GM11168 (cell line): ENCODE data around the gene GRIN2C.

ENCODE experiments used
- in situ Hi-C: fragments of 300-500 bp; cut with MboI; formaldehyde crosslinking; loops from one replicate; pipeline ENCODE4 v1.12.0; 2022; ENCODE audit warnings: low sequenced_read_pairs; ENCODE audit not compliant: unreplicated experiment

Gene GRIN2C

GRCh38 chr17:74825952-74826719, 33.5 kb downstream of the GRIN2C start:
- in situ Hi-C loops: no loop called here

GRCh38 chr17:74824961-74825627, 34.6 kb downstream of the GRIN2C start:
- in situ Hi-C loops: no loop called here

DNA sequence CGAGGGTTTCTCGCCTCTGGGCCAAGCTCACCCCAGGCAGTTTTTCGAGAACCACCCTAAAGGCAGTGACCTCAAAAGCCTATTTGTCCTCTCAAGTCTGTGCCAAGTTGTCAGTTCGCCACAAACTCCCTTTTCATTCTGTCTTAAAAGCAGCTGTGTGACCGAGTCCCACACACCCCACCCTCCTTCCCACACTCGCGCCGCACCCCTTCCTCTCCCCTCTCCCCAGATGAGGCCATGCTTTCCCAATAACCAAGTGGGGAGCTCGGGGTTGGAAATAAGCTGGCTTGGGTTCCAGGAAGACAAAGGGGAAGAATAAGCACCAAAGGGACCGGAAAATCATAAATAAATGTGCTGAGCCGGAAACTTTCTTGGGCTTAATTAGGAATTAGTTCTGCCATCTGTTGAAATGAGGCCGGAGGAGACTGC, 36.7 kb downstream of the GRIN2C start:
- in situ Hi-C loops: no loop called here

DNA sequence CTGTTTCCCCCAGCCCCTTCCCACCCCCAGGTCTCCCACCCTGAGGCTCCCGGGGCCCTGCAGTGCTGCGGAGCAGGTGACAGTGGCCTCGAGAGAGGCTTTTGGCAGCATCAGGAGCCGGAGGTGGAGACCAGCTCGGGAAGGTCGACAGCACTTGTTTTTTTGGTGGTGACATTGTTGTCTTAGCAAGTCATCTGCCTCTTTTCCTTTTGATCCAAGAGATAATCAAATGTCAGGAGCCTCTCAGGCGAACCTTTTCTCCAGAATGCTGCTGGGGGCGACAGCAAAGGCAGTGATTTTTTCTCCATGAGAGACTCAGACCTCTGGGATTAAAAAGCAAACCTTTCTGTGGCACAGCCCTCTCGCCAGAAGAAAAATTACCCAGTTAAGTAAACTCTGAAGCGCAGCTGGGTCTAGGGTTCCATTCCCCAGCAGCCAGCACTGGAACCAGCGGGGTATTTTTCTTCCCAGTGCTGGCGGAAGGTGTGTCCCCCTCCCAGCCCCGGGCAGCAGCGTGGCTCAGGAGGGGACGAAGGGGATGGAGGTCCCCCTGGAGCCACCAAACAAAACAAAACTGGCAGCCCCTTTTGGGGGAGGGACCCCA, 37.2 kb downstream of the GRIN2C start:
- in situ Hi-C loops: no loop called here

- in situ Hi-C loops: no loop called here
Observed at GRCh38 chr17:74821655-74822334, 37.9 kb downstream of the GRIN2C start.

- in situ Hi-C loops: no loop called here
Observed at GRCh38 chr17:74819801-74820436, 39.8 kb downstream of the GRIN2C start.

GRCh38 chr17:74818291-74818938, 41.3 kb downstream of the GRIN2C start:
- in situ Hi-C loops: no loop called here

DNA sequence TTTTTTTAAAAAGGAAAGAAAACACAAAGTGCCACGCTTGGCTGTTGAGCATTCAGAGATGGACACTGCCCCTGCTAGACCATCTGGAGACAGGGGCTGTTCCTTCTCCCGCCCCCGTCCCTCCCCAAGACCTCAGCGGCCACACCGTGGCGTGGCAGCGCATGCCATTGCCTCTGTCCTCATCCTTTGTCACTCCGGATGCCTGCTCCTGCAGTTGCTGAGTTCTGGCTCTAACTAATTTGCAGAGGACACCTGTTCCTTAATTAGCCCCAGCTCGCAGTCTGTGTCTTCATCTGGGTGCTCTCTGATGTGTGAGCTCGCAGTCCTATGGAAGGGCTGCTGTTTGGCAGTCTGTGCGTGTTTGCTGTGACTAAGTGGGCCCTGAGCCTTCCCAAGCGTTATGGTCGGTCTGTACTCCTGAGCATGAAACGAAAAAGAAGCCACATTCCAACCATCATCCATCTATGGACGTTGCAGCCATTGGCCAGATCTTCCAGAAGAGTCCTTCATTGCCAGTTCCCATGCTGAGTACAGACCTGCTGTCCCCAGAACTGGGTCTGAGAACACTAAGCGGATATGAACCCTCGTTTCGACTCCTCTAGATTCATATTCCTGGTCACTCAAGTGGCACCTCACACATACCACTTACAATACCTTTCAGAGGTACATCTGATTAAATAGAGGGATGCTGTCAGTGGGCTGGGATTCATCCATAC, 42.6 kb downstream of the GRIN2C start:
- in situ Hi-C loops: no loop called here

GRCh38 chr17:74815550-74816370, 43.9 kb downstream of the GRIN2C start:
- in situ Hi-C loops: no loop called here

GRCh38 chr17:74815067-74815466, 44.6 kb downstream of the GRIN2C start:
- in situ Hi-C loops: no loop called here

DNA sequence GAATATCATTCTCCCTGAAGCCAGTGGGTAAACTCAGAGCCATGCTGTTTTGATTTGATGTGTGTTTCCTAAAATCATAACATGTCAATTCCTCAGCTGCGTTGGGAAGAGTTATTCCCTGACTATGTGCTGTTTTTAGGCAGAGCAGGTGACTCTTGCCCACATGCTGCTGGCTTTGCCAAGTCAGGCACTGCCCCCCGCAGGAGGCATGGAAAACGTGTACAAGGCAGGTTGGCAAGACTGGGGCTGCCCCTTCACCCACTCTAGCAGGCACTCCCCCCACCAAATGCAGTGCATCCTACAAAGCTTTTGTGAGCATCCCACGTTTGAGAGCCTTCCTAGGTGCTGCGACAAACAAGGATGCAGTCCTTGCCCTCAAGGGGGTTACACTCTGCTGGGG, 45.2 kb downstream of the GRIN2C start:
- in situ Hi-C loops: no loop called here

- in situ Hi-C loops: no loop called here
Observed at GRCh38 chr17:74812109-74813009, 47.3 kb downstream of the GRIN2C start.

- in situ Hi-C loops: no loop called here
Observed at GRCh38 chr17:74810699-74811485, 48.8 kb downstream of the GRIN2C start.

GRCh38 chr17:74808714-74809430, 50.8 kb downstream of the GRIN2C start:
- in situ Hi-C loops: no loop called here

DNA sequence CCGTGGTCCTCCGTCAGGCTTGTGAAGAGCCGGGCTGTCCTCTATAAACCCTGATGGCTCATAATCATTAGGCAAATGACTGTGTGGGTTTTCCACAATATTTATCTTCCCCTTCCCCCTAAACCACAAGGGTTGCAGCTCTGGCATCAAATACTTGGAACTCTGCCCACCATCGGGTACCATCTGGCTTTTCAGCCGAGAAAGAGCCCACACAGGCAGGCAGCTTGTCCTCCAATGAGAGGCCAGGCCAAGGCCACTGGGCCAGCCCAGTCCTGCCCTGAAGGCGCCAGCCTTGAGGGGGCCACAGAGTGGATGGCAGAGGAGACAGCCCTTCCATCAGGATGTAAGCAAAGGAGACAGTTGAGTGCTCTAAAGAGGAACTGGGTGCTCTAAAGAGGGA, 51.8 kb downstream of the GRIN2C start:
- in situ Hi-C loops: no loop called here

DNA sequence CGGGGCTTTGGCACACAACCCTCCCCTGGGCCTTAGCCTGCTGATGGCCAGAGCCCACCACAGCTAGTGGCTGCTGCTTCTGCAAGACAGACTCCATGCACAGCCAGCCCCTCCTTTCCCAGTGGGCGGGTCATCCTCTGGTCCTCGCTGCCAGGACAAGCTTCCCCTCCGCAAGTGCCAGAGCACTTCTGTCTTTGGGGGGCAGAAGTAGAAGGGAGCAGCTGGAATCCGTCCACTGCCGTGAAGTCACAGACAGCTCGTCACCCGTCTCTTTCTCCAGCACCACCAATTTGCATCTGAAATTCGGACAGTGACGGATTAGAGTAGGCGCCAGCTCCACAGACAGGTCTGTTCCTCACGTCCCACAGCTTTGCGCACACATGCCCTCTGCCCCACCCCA, 52.2 kb downstream of the GRIN2C start:
- in situ Hi-C loops: no loop called here
